Right ventricle myocardium superior (tissue), 1 donor: ENCODE data around the gene PIP5K1C. TPM values are rescaled to one million over a fixed set of nuclear protein-coding genes. Genes with fewer than 3 reads are reported as not detected.

ENCODE experiments used
- ATAC-seq: fragments of 200-7000 bp; cut with Tn5 transposase; one replicate; pipeline ENCODE4 v1.9.1; 2020; ENCODE audit warnings: mild to moderate bottlenecking; ENCODE audit not compliant: poor library complexity
- DNase-seq: peaks from one replicate; pipeline ENCODE4 v3.0.0-alpha.2; 2020
- intact Hi-C: fragments of 100-400 bp; cut with DNase I; formaldehyde crosslinking; loops from one replicate; pipeline ENCODE4 v1.11.2; 2022
- total RNA-seq: library from RNA; stranded (reverse); fragmentation: NEBNext Ultra II Directional; extraction: Animal tissue kit (Norgen Biotek cat#: 25700); gene quantifications from one replicate; pipeline ENCODE4 v1.2.1, GENCODE V29; 2021
- donor health status: DM: no; HTN: yes; CAD: no; lungs with severe emphysema.

The PIP5K1C gene
- total RNA-seq, 1 donor from 2014 or later: 31.6 TPM

DNA sequence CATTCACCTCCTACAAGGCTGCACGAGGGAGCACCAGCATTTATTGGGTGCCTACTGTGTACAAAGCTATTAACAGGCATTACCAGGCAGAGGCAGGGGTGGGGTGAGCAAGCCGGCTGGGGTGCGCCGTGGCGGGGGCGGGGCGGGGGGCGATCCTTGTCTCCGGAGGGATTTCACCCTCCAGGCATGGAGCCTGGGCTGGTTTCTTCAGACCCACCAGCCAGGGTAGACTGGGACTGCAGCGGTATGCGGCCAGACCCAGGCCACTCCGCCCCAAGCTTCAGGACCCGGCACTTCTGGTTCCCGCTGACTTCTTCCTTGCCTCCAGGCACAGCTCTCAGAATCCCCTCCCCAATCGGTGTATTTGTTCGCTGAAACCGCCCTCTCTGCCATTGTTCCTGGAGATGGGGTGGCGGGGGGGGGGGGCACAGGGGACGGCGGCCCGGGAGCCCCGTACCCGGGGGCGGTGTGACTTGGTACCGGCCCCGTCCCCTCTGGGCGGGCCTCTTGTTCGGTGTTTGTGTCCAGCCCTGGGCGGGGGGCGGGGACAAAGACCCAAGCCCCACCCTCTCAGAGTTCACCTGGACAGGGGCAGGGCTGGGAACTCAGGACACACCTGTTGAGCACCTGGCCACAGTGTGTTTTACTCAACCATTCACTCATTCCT lies 22.3 kb upstream of the PIP5K1C start:
- ATAC-seq (no peak), DNase-seq (no peak)
- intact Hi-C loops: no loop called here

DNA sequence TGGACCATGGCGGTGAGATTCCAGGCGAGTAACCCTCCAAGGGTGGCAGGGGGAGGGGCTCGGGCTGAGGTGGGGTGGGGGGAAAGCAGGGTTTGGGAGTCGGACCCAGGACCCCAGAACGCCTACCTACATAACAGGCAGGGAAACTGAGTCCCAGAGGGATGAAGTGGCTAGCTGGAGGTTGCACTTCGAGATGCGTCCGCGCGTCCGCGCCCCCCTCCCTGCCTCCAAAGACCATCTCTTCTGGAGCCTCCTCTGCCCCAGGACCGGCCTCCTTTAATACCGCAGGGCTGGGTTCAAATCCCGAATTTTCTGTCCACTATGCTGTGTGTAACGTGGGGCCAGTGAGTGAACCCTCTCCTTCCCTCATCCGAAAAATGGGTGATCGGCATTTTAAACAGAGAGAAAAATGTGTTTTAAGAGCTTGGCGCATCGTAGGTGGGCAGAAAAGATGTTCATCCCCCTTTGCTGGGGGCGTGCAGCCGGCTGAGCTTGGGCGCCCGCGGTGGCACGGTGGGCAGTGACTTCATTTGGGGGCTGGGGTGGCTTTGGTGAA lies 21.7 kb upstream of the PIP5K1C start:
- ATAC-seq: no peak
- no peak for DNase-seq
- intact Hi-C loops: no loop called here

DNA sequence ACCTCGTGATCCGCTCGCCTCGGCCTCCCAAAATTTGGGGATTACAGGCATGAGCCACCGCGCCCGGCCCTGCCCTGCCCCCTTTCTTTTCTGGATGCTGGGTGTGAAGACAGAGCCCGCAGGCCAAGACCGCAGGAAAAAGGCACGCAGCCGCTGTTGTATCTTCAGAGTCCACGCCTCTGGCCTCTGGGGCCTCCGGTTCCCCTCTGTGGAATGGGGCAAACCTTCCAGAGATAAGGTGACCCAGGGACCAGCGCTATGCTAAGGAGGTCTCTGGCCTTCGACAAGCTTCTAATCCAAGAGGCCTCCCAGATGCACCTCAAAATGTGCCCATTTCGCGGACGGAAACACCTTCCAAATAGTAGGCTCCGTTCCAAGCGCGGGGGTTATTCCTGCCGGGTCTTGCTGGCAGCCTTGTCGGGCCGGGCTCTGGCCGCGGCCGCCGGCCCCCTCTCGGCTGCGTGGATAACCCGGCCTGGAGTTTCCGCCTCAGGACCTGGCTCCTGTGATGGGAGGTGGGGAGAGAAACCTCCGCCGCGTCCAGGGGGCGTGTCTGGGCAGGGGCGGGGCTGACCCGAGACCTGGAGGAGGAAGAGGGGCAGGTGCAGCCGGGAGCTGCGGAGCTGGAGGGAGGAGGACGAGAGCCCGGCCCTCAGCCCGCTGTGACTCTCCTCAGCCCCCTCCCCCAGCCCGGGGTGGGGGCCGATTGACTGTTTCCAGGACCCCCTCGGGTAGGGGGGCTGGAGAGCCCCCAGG lies 21.0 kb upstream of the PIP5K1C start:
- intact Hi-C loops: no loop called here
- ATAC-seq (peak; percentile 86), DNase-seq (peak; percentile 81)

DNA sequence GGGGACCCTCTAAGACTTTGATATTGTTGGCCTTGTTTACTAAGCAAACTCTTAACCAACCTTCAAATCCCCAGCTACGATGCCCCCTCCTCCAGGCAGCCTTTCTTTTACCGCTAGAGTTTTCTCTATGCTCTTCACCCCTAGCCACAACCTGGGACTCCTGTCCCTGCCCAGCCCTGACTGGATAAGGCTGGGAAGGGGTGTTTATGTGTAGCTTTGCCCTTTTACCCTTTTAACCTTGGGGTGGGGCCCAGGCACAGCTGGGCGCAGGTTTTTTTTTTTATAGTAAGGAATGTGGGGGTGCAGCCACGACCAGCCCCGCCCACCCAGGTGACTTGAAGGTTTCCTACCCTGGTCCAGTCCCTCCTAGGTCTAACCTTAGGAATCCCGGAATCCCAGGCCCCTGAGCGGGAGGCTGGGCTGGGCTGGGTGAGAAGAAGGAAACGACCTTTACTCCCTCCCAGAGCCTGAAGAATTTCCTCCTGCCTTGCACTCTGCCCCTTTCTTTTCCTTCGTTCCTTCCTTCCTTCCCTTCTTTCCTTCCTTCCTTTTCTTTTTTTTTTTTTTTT lies 20.2 kb upstream of the PIP5K1C start:
- intact Hi-C loops: no loop called here
- ATAC-seq (peak; percentile 28), DNase-seq (no peak)

DNA sequence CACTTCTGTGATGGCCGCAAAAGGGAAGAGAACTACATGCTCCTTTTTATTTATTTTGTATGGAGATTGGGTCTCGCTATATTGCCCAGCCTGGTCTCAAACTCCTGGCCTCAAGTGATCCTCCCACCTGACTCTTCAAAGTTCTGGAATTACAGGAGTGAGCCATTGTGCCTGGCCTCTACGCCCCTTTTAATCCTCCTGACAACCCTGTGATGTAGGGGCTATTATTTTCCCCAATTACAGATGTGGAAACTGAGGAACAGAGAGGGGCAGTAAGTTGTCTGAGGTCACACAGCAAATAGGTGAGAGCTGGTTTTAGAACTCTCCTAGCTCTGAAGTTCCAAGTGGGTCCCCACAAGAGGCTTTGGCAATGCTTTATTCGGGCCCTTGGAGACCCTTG lies 19.6 kb upstream of the PIP5K1C start:
- no peak for ATAC-seq
- intact Hi-C loops: no loop called here
- DNase-seq: no peak

DNA sequence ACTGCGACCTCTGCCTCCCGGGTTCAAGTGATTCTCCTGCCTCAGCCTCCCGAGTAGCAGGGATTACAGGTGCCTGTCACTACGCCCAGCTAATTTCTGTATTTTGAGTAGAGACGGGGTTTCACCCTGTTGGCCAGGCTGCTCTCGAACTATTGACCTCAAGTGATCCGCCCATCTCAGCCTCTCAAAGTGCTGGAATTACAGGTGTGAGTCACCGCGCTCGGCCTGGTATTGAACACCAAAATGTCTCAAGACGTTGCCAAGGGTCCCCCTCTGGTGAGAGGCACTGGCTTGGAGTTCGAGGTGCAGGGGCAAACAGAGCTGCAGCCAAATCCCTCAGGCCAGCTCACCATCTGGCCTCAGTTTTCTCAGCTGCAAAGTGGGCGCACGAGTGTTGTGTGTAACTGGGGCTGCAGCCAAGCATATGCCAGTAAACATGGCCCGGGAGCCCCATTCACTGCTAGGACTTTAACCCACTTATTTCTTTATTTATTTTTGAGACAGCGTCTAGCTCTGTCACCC lies 15.9 kb upstream of the PIP5K1C start:
- intact Hi-C loops: no loop called here
- DNase-seq: no peak

DNA sequence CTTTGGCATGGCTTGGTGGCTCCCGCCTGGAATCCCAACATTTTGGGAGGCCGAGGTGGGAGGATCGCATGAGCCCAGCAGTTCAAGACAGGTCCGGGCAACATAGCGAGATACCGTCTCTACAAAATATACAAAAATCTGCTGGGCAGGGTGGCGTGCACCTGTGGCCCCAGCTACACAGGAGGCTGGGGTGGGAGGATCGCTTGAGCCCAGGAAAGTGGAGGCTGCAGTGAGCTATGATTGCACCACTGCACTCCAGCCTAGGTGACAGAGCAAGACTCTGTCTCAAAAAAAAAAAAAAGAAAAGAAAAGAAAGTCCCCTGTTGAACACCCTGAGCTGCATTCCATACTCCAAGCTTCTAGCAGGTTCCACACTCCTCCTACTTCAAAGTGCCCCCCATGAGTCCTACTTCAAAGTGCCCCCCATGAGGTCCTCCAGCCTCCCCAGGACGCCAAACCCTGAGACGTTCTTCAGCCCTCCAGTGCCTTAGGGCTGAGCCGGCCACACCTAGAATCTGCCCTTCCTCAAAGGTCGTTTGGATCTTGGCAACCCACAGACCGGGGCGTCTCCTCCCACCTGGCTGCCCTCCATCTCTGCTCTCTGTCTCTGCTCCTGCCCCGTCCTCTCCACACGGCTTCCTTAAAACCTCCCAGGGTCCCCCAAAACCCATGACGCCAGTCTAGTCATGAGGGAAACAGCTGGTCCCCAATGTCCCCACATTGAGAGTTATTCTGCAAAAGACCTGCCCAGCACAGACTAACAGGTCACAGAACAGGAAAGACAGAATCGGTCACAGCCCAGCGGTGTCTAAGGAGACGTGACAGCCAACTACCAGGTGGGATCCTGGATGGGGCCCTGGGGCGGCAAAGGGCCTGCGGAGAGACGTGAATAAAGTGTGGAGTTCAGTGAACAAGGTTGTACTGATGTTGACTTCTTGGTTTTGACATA lies 12.7 kb upstream of the PIP5K1C start:
- no peak for DNase-seq
- ATAC-seq: peak; percentile 69
- intact Hi-C loops: no loop called here

More for the DNA sequence above, 15.9 kb upstream of the PIP5K1C start:
- no peak for ATAC-seq

DNA sequence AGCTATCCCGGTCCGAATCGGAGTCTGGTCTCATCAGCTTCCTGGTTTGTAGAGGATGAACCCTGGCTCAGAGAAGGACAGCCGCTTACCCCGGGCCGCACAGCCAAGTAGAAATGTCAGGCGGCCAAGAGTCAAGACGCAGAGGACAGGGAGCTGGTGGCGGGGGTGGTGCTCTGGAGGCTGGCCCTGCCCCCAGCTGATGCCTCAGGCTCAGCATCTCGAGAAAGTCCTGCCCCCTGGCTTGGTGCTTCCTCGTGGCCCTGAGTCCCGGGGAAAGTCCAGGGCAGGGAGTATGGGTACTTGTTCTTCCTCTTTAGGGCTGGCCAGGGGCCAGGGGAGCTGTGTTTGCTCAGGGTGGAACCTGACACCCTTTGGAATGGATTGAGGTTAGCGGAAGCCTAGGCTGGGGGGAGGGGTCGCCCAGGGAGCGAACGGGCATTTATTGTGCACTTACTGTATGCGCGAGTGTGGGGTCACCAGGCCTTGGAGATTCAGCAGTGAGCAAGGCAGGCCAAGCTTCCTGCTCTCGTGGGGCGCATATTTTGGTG lies 10.1 kb upstream of the PIP5K1C start:
- DNase-seq (peak; percentile 89), ATAC-seq (peak; percentile 77)
- intact Hi-C loops: no loop called here

DNA sequence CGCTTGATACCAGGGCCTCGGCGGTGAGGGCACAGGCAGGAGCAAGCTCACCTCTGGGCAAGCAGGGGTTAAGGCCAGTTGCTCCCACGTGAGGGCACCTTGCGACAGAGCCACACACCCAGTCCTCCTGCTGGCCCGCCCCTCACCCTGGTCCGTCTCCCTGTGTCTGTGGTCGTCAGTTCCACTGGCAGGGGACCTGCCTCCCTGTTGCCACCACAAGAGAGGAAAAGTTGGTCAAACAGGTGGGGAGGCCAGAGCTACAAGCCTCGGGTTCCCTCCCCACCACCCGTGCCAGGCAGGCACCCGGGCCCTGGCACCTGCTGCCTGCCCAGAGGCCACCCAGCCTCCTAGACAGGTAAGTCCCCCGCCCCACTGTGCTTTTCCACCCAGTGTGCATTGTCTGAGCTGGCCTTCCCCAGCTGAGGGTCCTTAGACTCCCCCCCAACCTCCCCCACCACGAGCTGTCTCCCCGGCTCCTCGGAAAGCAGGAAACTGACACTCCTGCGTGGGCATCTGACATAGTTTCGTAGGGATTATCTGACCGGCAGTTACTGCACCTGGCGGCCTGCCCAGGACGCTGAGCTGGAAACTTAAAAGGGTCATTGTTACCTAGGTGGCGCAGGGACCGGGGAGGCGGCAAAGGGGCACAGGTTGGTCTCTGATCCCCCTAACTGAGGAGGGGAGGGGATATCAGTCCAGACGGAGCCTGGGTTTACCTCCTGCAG lies 8.1 kb upstream of the PIP5K1C start, which contains the start of gene TJP3:
TSS of gene TJP3 (plus strand) at position 178 of the 725 bp plus-strand sequence. CDS start 20,049 bp downstream, outside the sequence.
- DNase-seq (no peak), ATAC-seq (peak; percentile 31)
- intact Hi-C loops: loop anchor here (10.0 kb wide), 1 partner anchor 164 kb away; no protein-coding TSS in a partner anchor

DNA sequence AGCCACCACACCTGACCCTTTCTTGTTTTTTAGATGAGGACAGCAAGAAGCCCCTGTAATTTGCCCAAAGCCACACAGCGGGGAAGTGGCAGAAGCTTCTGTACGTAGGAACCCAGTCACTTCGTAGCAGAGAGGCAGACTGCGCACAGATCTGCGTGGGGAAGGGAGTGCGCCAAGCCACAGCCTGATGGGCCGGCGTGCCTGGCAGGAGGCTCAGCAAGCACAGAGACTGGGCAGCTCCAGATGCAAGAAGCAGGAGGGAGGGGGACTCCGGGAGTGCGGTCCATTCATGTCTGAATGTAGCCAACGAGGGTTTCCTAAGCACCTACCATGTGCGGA lies 7.6 kb upstream of the PIP5K1C start:
- ATAC-seq (no peak), DNase-seq (no peak)
- intact Hi-C loops: loop anchor here (10.0 kb wide), 1 partner anchor 163 kb away; no protein-coding TSS in a partner anchor

DNA sequence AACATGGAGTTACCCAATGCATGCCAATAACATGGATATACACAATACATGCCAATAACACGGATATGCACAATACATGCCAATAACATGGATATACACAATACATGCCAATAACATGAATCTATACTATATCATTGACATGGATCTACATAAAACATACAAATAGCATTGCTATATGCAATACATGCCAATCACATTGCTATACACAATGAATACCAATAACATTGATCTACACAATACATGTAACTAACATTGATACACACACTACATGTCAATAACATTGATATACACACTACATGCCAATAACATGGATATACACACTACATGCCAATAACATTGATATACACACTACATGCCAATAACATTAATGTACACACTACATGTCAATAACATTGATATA lies 932 bp upstream of the PIP5K1C start:
- ATAC-seq: no peak
- no peak for DNase-seq
- intact Hi-C loops: loop anchor here (5.0 to 10.0 kb wide), 2 partner anchors 34 to 156 kb away; no protein-coding TSS in a partner anchor

DNA sequence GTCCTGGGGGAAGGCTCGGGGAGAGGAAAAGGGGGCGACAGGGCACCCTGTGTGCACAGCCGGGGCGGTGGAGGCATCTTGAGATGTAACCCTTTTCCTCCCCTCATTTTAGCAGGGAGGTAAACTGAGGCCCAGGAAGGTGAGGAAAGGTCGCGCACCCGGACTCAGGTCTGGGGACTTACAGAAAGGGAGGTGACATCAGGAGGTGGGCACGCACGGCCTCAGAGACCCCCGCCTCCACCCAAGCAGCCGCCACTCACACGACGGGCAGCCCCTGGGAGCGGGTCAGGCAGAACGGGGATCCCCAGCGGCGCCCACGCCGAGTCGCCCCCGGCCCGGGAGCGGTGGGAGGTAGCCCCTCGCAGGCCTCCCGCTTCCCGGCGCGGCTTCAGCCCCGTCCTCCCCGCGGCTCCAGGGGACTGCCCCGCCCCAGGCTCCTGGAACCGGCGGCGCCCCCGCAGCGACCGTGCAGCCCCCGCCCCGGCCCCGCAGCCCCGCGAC lies 477 bp downstream of the PIP5K1C start:
- no peak for ATAC-seq
- DNase-seq: no peak
- intact Hi-C loops: loop anchor here (5.0 to 10.0 kb wide), 2 partner anchors 32 to 155 kb away; no protein-coding TSS in a partner anchor

DNA sequence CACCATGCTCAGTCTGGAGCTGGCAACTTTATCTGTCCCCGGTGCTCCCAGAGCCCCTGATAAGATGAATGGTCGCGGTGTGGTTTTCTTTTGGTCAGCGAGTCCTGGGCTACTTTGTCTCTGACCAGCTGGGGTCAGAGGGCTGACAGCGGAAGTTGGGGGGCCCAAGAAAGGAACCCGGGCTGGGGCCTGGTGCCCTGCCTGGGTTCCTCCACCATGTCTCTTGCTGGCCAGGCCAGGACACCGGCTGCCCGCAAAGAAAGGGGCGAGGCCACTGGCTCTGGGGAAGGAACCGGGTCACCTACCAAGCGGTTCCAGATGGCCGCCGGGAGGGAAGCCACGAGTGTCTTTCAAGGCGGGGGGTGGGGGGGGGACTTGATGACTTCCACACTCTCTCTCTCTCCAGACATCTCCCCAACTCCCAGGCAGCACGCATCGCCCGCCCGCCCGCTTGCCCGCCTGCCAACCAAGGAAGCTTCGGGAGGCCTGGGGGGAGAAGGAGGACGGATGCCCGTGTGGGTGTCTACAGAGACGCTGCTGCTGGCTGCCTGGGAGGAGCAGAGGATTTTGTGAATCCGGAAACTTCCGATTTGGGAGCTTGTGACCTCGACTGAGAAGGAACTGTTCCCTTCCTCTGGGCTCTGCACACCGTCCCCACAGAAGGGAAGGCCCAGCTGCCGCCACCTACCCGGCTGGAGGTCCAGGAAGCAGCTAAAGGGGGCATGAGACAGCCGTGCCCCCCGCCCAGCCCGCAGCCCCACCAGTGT lies 1.1 kb downstream of the PIP5K1C start:
- ATAC-seq (peak; percentile 46), DNase-seq (peak; percentile 72)
- intact Hi-C loops: no loop called here

DNA sequence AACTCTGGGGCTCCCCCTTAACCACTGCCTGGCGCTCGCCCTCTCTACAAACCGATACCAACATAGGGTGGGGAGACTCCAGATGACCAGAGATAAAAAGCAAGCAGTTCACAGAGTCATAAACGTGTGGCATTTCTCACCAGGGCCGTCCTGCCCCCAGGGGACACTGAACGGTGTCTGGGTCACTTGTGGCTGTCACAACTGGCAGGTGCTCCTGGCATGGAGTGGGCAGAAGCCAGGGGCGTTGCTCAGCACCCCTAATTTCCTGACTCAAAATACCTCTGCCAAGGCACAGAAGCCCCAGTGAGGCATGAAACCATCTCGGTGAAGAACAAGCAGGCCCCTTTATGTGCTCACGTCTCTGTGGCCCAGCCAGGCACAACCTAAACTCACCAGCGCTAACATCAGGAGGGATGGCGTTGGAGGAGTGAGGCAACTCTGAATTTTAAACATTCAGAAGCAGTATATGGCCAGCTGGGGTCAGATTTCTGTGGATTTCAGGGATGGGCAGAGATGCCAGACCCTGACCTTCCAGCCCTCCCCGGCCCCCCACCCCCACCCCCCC lies 1.8 kb downstream of the PIP5K1C start:
- ATAC-seq (no peak), DNase-seq (no peak)
- intact Hi-C loops: no loop called here

DNA sequence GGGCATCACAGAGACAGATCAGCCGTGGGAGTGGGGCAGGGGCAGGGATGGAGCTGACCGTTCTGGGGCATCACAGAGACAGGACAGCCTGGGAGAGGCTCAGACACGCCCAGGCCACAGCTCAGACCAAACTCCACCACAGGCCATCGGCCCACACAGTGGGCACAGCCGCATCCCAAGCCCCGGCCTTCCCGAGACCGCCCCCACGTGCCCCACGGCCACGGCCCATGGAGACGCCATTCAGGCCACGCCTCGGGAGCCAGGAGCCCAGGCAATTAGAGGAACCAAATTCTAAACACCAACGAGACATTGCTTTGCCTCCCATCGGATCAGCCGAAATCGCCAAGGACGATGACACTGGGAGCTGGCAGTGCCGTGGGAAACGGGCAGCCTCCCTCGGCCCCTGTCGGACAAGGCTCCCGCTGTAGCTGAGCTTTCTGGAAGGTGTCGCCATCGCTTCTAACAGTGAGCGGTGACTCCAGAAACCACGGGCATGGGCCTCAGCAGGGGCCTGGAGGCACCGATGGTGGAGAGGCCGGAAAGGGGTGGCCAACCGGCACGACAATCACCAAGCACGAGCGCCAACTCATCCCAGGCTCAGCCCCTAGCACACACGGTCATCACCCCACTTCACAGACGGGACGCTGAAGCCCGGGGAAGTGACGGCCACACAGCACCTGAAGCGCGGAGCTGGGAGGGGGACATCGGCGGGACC lies 2.4 kb downstream of the PIP5K1C start:
- intact Hi-C loops: no loop called here
- ATAC-seq (no peak), DNase-seq (no peak)
